D721Med (cell line): ENCODE results near the gene METTL18.

Source experiments
- DNase-seq: peaks from one replicate; pipeline ENCODE4 v3.0.0; 2011; ENCODE audit warnings: low spot score; ENCODE audit not compliant: insufficient read length
- FAIRE-seq: peaks from 2 replicates; lab custom pipeline; 2011; peaks lifted over from hg19 to GRCh38; lab: Jason Lieb, UNC
- CTCF ChIP-seq: IDR thresholded peaks from 2 replicates; pipeline ENCODE4 v1.5.1; 2012; ENCODE audit warnings: mild to moderate bottlenecking, control low read depth; ENCODE audit not compliant: insufficient read depth; ENCODE audit errors: missing control alignments

The METTL18 gene

GRCh38 chr1:169776440-169776839 lies 18.3 kb downstream of the METTL18 start:
- DNase-seq (no peak), FAIRE-seq (peak; percentile 16)
- no peak for TF ChIP-seq CTCF

GRCh38 chr1:169768161-169768560 lies 26.5 kb downstream of the METTL18 start:
- DNase-seq (no peak), FAIRE-seq (no peak)
- TF ChIP-seq CTCF: no peak

DNA sequence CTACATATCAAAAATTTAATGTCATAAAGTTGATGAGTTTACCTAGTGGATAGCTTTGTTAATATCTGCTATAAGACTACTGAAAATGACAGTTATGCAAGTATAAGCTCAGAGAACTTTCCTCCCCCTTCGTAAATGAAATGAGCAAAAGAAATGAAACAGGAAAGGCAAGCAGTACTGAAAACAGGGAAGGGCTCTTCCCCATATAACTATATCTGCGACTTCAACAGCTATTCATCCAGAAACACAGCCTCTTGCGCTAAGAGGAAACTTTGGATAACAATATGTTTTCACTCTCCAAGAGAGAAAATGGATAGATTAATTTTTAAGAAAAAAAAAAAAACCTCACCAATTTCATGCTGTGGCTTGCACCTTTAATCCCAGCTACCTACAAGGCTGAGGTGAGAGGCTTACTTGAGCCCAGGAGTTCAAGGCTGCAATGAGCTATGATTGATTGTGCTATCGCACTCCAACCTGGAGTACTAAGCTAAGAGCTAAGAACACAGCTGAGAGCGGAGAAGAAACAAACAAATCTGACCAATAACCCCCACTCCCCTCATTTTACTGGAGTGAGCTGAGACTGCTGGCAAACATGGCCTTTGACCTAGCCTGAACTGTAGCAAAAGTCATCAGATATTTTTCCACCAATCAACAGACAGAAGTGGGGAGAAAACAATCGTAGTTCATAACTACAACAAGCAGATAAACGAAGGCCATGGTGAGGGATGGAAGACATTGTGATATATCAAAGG lies 29.0 kb downstream of the METTL18 start:
- TF ChIP-seq CTCF: no peak
- DNase-seq (no peak), FAIRE-seq (no peak)

DNA sequence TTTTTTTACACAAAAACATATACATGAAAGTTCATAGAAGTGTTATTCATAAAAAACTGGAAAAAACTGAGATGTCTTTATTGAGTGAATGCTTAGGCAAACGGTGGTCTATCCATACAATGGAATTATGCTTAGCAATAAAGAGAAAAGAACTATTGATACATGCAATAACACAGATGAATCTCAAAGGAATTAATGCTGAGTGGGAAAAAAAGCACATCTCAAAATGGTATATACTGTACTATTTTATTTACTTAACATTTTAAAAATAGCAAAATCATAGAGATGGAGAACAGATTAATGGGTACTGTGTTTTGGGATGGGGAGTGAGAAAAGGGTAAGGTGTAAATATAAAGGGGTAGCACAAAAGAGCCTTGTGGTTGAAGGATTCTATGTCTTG lies 29.8 kb downstream of the METTL18 start:
- no peak for FAIRE-seq
- no peak for TF ChIP-seq CTCF
- no peak for DNase-seq

GRCh38 chr1:169762699-169763098 lies 32.0 kb downstream of the METTL18 start:
- no peak for FAIRE-seq
- DNase-seq: no peak
- TF ChIP-seq CTCF: no peak

DNA sequence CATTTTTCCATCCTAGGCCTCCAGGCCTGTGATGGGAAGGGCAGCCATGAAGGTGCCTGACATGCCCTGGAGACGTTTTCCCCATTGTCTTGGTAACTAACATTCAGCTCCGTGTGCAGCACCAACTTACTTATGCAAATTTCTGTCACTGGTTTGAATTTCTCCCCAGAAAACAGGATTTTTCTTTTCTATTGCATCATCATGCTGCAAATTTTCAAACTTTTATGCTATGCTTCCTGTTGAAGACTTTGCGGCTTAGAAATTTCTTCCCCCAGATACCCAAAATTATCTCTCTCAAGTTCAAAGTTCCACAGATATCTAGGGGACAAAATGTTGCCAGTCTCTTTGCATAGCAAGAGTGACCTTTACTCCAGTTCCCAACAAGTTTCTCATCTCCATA lies 35.7 kb downstream of the METTL18 start:
- FAIRE-seq: no peak
- DNase-seq: no peak
- no peak for TF ChIP-seq CTCF

DNA sequence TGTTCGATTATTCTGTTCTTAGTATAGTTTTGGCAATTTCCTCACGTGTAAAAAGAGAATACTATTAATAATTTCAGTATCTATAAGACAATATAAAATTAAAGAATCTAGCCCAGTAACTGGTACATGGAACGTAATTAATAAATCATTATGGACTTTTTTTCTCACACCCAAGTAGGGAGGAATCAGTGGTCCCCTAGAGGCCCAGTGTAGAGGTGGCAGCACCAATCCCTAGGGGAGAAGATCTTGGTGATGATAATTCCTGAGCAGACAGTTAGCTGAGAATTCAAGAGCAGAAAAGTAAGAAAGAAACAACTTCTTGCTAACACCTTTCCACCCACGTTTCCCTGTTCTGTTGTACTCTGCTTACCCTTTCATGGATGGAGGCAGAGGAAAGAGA lies 41.2 kb downstream of the METTL18 start:
- no peak for FAIRE-seq
- TF ChIP-seq CTCF: no peak
- DNase-seq: no peak
